Skin of body (tissue), 2 donors: ENCODE data around the gene INSR. TPM values are rescaled to one million over a fixed set of nuclear protein-coding genes. Genes with fewer than 3 reads are reported as not detected.
"Not testable (repeated sequence)": the region's sequence is repeated elsewhere in the genome, so short reads cannot be mapped to it uniquely, and the experiment has no call there.

Experiments
- DNase-seq: peaks from one replicate; lab custom pipeline; 2025; lab: John Stamatoyannopoulos, UW
- total RNA-seq: library from RNA; depleted of rRNA; stranded (reverse); fragments of >200 nt; gene quantifications from one replicate; pipeline ENCODE4 v1.2.3, GENCODE V29; 2014

Gene INSR
- total RNA-seq, 1 donor from 2014 or later = 51.4 TPM

DNA sequence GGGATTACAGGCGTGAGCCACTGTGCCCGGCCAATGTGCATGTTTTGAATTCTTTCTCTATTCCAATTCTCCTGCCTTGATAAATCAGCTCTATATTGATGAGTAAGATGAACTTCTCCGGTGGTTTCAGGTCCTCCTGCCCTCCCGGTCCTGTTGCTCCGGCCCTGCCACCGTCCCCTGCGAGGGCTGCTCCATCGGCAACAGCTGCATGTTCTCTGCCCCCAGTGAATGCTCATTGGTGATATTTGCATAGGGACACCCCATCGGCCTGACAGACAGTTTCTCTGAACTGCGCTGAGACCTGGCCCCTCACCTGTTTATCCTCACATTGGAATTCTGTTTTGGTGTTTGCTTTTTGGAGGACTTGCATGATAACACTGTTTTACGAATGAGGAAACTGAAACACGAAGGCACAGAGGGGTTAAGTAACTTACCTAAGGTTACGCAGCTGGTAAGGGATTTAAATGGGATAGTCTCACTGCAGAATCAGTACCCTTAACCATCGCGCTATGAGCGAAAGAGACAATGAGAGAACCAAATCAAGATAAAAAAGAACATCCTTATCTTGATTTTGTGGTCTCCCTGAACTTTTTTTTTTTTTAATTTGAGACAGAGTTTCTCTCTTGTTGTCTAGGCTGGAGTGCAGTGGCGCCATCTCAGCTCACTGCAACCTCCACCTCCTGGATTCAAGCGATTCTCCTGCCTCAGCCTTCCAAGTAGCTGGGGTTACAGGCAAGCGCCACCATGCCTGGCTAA is 192.5 kb downstream of the INSR start:
- no peak for DNase-seq

DNA sequence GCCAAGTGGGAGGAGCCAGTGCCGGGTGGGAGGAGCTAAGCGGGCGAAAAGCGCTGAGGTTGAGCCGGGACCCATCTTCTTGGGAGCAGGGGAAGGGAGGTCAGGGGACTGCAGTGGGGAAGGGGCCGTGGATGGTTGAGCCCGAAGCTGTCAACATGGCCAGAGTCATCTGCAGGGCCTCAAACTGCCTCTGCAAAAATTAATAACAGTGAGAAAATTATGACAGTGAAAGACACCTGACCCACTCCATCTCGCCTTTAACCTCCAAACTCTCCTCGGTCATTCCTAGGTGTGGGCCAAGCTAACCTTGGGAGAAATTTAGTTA is 194.7 kb downstream of the INSR start:
- DNase-seq = no peak

GRCh38 chr19:7098701-7099596 is 195.3 kb downstream of the INSR start:
- peak; percentile 93 for DNase-seq

DNA sequence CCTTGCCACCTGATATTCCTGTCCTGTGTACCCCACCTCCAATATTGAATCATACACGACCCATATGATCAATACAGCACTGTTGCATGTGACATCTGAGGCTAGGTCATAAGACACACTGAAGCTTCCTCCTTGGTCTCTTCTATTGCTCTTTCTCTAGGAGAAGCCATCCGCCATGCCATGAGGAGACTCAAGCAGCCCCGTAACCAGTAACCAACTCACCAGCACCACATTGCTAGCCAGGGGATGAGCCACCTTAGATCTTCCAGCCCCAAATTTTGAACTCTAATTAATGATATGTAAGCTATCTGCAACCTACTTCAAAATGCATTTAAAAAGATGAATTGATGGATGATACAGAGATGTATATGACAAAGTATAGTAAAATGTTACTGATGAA is 196.1 kb downstream of the INSR start:
- DNase-seq = no peak

- DNase-seq = no peak
Measured at GRCh38 chr19:7088999-7089398, 205.2 kb downstream of the INSR start.

DNA sequence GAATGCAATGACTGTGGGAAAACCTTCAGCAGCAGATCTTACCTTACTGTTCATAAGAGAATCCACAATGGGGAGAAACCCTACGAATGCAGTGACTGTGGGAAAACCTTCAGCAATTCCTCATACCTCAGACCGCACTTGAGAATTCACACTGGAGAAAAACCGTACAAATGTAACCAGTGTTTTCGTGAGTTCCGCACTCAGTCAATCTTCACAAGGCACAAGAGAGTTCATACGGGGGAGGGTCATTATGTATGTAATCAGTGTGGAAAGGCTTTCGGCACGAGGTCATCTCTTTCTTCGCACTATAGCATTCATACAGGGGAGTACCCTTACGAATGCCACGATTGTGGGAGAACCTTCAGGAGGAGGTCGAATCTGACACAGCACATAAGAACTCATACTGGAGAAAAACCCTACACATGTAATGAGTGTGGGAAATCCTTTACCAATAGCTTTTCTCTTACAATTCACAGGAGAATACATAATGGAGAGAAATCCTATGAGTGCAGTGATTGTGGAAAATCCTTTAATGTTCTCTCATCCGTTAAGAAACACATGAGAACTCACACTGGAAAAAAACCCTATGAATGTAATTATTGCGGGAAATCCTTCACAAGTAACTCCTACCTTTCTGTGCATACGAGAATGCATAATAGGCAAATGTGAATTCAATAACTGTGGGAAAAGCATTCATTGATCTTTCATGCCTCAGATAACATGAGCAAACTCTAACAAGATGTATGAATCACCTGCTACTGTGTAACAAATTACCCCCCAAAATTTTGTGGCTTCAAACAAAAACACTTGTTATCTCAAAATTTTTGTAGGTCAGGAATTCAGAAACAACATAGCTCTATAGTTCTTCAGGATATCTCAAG is 210.9 kb downstream of the INSR start:
- DNase-seq = no peak

DNA sequence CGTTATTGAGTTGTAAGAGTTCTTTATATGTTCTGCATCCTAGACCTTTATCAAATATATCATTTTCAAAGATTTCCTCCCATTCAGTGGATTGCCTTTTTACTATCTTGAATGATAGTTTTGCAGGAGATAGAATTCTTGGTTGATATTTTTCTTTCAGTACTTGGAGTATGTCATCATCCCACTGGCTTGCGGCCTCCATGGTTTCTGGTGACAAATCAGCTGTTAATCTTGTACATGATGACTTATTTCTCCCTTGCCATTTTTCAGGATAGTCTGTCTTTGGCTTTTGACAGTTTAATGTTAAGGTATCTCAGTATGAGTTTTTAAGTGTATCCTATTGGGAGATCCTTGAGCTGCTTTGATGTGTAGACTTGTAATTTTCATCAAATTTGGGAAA is 216.2 kb downstream of the INSR start:
- DNase-seq = no peak

GRCh38 chr19:7076151-7076550 is 218.1 kb downstream of the INSR start:
- DNase-seq = no peak

DNA sequence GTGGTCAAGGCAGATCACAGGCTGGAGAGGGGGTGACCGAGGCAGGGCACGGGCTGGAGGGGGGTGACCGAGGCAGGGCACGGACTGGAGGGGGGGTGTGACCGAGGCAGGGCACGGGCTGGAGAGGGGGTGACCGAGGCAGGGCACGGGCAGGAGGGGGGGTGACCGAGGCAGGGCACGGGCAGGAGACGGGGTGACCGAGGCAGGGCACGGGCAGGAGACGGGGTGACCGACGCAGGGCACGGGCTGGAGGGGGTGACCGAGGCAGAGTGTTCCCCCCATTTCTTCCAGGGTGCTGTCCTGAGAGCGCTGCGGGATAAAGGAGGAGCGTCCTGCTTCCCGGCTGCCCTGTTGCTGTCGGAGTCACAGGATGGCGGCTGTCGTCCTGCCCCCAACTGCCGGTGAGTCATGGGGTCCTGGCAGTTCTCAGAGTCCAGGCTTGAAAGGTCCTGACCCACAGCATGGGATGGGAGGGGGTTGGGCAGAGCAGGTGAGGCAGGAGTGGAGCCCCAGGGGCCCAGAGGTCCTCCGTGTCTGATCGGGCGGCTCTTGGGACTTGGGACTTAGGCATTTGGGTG is 219.4 kb downstream of the INSR start:
- DNase-seq = no peak

GRCh38 chr19:7072541-7072940 is 221.7 kb downstream of the INSR start:
- DNase-seq = no peak

DNA sequence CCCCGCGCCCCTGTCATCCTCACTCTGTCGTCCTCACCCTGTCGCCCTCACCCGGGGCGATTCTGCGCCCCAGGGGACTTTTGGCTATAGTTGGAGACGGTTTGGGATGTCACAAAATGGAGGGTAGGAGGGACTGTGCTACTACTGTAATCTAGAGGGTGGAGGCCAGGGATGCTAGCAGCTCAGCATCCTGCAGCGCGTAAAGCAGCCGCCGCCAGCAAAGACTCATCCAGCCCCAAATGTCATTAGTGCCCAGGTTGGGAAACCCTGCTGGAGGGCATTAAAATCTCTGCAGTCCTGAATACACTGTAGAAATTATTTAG is 224.3 kb downstream of the INSR start:
- no peak for DNase-seq

- peak; percentile 98 for DNase-seq
Measured at GRCh38 chr19:7069042-7069903, 224.9 kb downstream of the INSR start, which contains the start of gene ZNF557. TSS of gene ZNF557 (plus strand) at chr19:7069703. CDS start at chr19:7075075, 5,372 bp downstream.

GRCh38 chr19:7068599-7068998 is 225.6 kb downstream of the INSR start:
- no peak for DNase-seq

DNA sequence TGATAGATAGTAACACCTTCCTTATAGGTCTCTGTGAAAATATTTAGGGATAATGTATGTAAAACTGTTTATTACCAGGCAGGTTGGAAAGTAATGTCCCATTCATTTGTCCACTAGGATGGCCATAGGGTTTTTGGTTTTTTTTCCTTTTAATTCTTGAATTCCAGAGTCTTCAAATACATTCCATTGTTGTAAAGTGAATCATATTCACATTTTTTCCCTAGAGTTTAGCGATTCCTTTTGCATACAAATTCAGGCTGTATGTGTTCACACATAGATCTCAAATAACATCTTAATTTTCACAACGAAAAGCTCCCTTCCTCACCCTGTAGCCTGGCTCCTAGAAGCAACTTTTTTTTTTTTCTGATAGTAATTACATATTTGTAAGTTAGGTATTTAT is 226.5 kb downstream of the INSR start:
- no peak for DNase-seq

DNA sequence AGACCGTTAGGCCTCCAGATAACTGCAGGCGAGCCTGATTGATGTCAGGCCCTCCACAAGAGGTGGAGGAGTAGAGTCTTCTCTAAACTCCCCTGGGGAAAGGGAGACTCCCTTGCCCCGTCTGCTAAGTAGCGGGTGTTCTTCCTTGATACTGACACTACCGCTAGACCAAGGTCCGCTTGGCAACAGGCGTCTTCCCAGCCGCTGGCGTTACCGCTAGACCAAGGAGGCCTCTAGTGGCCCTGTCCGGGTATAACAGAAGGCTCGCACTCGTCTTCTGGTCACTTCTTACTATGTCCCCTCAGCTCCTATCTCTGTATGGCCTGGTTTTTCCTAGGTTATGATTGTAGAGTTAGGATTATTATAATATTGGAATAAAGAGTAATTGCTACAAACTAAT is 227.1 kb downstream of the INSR start:
- DNase-seq = not testable (repeated sequence)

- DNase-seq = no peak
Measured at GRCh38 chr19:7063764-7064418, 230.3 kb downstream of the INSR start.

GRCh38 chr19:7063339-7063738 is 230.9 kb downstream of the INSR start:
- no peak for DNase-seq
